HepG2 (cell line): Measurements from ENCODE around the gene HES1. TPM values are rescaled to one million over a fixed set of nuclear protein-coding genes. Genes with fewer than 3 reads are reported as not detected.
A peak's percentile ranks its signal among the peaks of the same experiment; 100 is the strongest.

ENCODE experiments used
- ATAC-seq: fragments of 200-7000 bp; cut with Tn5 transposase; 3 replicates; pipeline ENCODE4 v1.9.1; 2020; ENCODE audit warnings: mild to moderate bottlenecking, moderate library complexity
- BruUV-seq: library from RNA; stranded (reverse); fragments of 400-500 nt; replicated peaks from 2 replicates; lab custom pipeline; 2021; lab: Mats Ljungman, UMichigan
- CTCF ChIA-PET: fragments of 300-600 bp; formaldehyde crosslinking; extraction: SDS; loops from one replicate; lab custom pipeline; 2021; ENCODE audit warnings: low total read pairs, inconsistent platforms, low intra/inter-chr PET ratio; lab: Yijun Ruan, JAX
- POLR2A ChIA-PET: fragments of 350-600 bp; sonication (Branson Sonifier 250); formaldehyde crosslinking; loops from one replicate; lab custom pipeline; 2020; ENCODE audit warnings: antibody characterized with exemption, inconsistent platforms; lab: Yijun Ruan, JAX
- DNase-seq: peaks from one replicate; pipeline ENCODE4 v3.0.0-alpha.2; 2015; ENCODE audit warnings: low spot score
- FAIRE-seq: peaks from 3 replicates; lab custom pipeline; 2011; peaks lifted over from hg19 to GRCh38; lab: Jason Lieb, UNC
- H2AFZ ChIP-seq: one replicate; pipeline ENCODE4 v1.6.1; 2011; ENCODE audit warnings: low read length, inconsistent platforms
- H3K27ac ChIP-seq: fragments of 300-600 bp; 3 replicates; pipeline ENCODE4 v1.8.0; 2011; ENCODE audit warnings: mixed run types, mild to moderate bottlenecking, mixed read lengths, low read length, inconsistent platforms; ENCODE audit not compliant: insufficient read depth; ENCODE audit errors: extremely low read length
- H3K27me3 ChIP-seq, 2 experiments: fragments of 200-600 bp in 1 of 2; 2 replicates in 1 of 2; 3 replicates in 1 of 2; pipeline versions ENCODE4 v1.6.0 to v1.8.0; 2011; ENCODE audit warnings: low read length in 2 of 2, mild to moderate bottlenecking in 2 of 2, moderate library complexity in 2 of 2, inconsistent platforms in 1 of 2; ENCODE audit not compliant: insufficient read depth in 2 of 2, control insufficient read depth in 1 of 2
- H3K36me3 ChIP-seq, 2 experiments: fragments of 200-600 bp in 1 of 2; replicated peaks in 1 of 2; 2 replicates in 1 of 2; 3 replicates in 1 of 2; pipeline versions ENCODE4 v1.5.1 to v1.8.0; 2011; ENCODE audit warnings: low read length in 2 of 2, inconsistent platforms in 1 of 2; ENCODE audit not compliant: insufficient read depth in 2 of 2, control insufficient read depth in 1 of 2
- H3K4me1 ChIP-seq: 2 replicates; pipeline ENCODE4 v1.5.1; 2012; ENCODE audit warnings: low read length, inconsistent platforms; ENCODE audit not compliant: insufficient read depth
- H3K4me2 ChIP-seq: 2 replicates; pipeline ENCODE4 v1.6.0; 2011; ENCODE audit warnings: low read depth, low read length, inconsistent platforms
- H3K4me3 ChIP-seq, 3 experiments: fragments of 200-600 bp in 1 of 3; sonication (generic), shearing (Covaris generic) in 1 of 3; replicated peaks in 1 of 3; 2 replicates each; pipeline ENCODE4 v1.5.1; 2011 to 2016; ENCODE audit warnings: low read length in 3 of 3, inconsistent platforms in 2 of 3, low read depth in 2 of 3, mild to moderate bottlenecking in 2 of 3, control low read depth in 1 of 3, mixed read lengths in 1 of 3; ENCODE audit not compliant: insufficient read depth in 1 of 3
- H3K79me2 ChIP-seq: one replicate; pipeline ENCODE4 v1.6.1; 2011; ENCODE audit warnings: low read length, inconsistent platforms; ENCODE audit not compliant: insufficient read depth
- H3K9ac ChIP-seq: 2 replicates; pipeline ENCODE4 v1.6.0; 2011; ENCODE audit warnings: mild to moderate bottlenecking, low read depth, low read length, inconsistent platforms; ENCODE audit not compliant: insufficient read depth
- H3K9me3 ChIP-seq: 2 replicates; pipeline ENCODE4 v1.5.1; 2012; ENCODE audit warnings: mild to moderate bottlenecking, low read length
- H4K20me1 ChIP-seq: 2 replicates; pipeline ENCODE4 v1.6.0; 2011; ENCODE audit warnings: inconsistent platforms, mild to moderate bottlenecking, low read length, moderate library complexity; ENCODE audit not compliant: insufficient read depth
- CHCHD3 ChIP-seq: sonication (generic); formaldehyde crosslinking; IDR thresholded peaks from 2 replicates; pipeline ENCODE4 v1.8.0; 2022; ENCODE audit warnings: mild to moderate bottlenecking, missing genetic modification reagents, moderate library complexity
- HDAC1 ChIP-seq: sonication (generic); formaldehyde crosslinking; IDR thresholded peaks from 2 replicates; pipeline ENCODE4 v1.5.1; 2020; ENCODE audit warnings: mild to moderate bottlenecking, missing genetic modification reagents
- HMG20A ChIP-seq: IDR thresholded peaks from 2 replicates; pipeline ENCODE4 v1.6.1; 2016; ENCODE audit warnings: borderline replicate concordance
- SALL1 ChIP-seq: sonication (generic); formaldehyde crosslinking; IDR thresholded peaks from 2 replicates; pipeline ENCODE4 v1.8.0; 2022; ENCODE audit warnings: mild to moderate bottlenecking, missing genetic modification reagents
- ZNF282 ChIP-seq: fragments of 450-650 bp; IDR thresholded peaks from 2 replicates; pipeline ENCODE4 v1.6.1; 2018; ENCODE audit not compliant: partially characterized antibody
- ZNF841 ChIP-seq: sonication (generic); formaldehyde crosslinking; IDR thresholded peaks from 2 replicates; pipeline ENCODE4 v1.8.1; 2023; ENCODE audit warnings: missing genetic modification reagents, borderline replicate concordance
- WGBS: methylation state at CpG from one replicate; pipeline ENCODE4 v1.1.6; 2017; ENCODE audit warnings: low lambda C conversion rate; 5-methylcytosine and 5-hydroxymethylcytosine counted together
- in situ Hi-C: cut with HindIII; loops from 2 replicates; pipeline ENCODE4 v1.10.0; 2017; ENCODE audit warnings: low pct_unique_long_range_greater_than_20kb; ENCODE audit not compliant: extremely low pct_ligation_motif_present
- intact Hi-C: fragments of 100-400 bp; cut with micrococcal nuclease; formaldehyde crosslinking; loops from one replicate; pipeline ENCODE4 v1.10.0; 2022; ENCODE audit not compliant: unreplicated experiment
- polyA plus RNA-seq, 8 experiments: library from polyadenylated mRNA; depleted of rRNA in 3 of 8; stranded (reverse) in 7 of 8; unstranded in 1 of 8; fragments of >200 nt; fragmentation: Illumina TruSeq in 4 of 8; extraction: Trizol in 4 of 8; gene quantifications; 2 replicates each; pipeline versions ENCODE4 v1.2.1 to v1.2.3, GENCODE V29; 2011 to 2016; ENCODE audit warnings: low read depth in 4 of 8, missing spikeins in 1 of 8, mixed read lengths in 1 of 8; ENCODE audit not compliant: insufficient read depth in 1 of 8
- total RNA-seq, 5 experiments: library from RNA; depleted of rRNA; stranded (reverse); fragments of >200 nt; fragmentation: Illumina TruSeq; extraction: Trizol; gene quantifications; 2 replicates each; pipeline ENCODE4 v1.2.3, GENCODE V29; 2016; ENCODE audit warnings: low read depth in 1 of 5
- TF ChIP-seq, protein P1 (sequence below): sonication (generic); formaldehyde crosslinking; conservative IDR thresholded peaks from 2 replicates; pipeline ENCODE4 v1.8.0; 2022; ENCODE audit warnings: missing genetic modification reagents
- TF ChIP-seq, protein P2 (sequence below): IDR thresholded peaks from 2 replicates; pipeline ENCODE4 v1.6.1; 2016
- TF ChIP-seq, protein P3 (sequence below): sonication (generic); formaldehyde crosslinking; IDR thresholded peaks from 2 replicates; pipeline ENCODE4 v1.4.0; 2020; ENCODE audit warnings: mild to moderate bottlenecking, missing genetic modification reagents
- TF ChIP-seq, protein P4 (sequence below): sonication (generic); formaldehyde crosslinking; IDR thresholded peaks from 2 replicates; pipeline ENCODE4 v1.8.1; 2023; ENCODE audit warnings: missing genetic modification reagents, mild to moderate bottlenecking, borderline replicate concordance
- TF ChIP-seq, protein P5 (sequence below): sonication (generic); formaldehyde crosslinking; IDR thresholded peaks from 2 replicates; pipeline ENCODE4 v1.4.0; 2020; ENCODE audit warnings: missing genetic modification reagents, mild to moderate bottlenecking, borderline replicate concordance

Gene HES1
- total and polyA plus RNA-seq, 2 of the 13 experiments (the other 11 are each of a cell fraction or from before 2014, with no cell fraction given): 15.4 to 19.8 TPM

DNA sequence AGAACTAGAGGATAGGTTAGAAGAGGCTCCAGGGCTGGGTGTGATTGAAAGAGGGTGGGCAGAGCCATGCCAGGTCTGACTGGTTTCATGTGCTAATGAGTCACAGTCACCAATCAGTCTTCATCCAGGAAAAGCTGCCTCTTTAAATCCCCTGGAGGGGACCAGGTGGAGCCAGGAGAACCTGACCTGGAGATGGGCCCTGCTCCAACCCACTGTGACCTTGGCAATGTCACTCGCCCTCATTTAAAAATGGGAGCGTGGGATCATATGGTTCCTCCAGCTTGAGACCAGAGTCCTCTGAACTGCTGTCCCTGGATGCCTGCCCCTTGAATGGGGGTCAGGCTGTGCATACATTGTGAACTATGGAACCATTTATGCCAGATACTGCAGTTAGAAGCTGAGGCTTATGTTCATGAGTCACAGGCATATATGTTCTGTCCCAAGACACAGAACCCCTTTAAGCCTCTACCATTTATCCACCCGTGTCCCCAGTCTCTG is 23.0 kb downstream of the HES1 start (continued):
- TF ChIP-seq HMG20A (peak; percentile 24; the same call in 1 of the 2 replicates), SALL1 (peak; percentile 65), ZNF841 (CRISPR knock-in tag) (no peak)

DNA sequence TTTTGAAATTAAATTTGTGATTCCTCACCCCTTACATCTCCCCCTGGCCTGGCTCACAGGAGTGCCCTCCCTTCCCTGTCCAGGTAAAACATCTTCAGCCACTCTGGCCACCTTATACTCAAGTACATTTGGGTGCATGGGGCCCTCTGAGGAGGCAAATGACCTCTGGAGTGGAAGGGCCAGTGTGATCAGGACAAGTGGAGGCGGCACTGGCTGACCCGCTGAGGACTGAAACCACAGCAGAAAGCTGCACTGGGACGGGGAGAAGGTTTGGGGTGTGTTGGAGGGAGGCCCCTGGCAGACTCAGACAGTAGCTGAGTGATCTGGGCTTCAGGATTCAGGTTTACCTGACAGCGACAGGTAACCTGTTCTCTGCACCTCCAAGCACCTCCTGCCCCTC is 24.2 kb downstream of the HES1 start:
- no peaks in the 10 kb centered on the region for H3K9me3 ChIP-seq
- no peak for FAIRE-seq
- H3K9ac ChIP-seq: no peak overlapping the region
- H3K27ac ChIP-seq: no peak overlapping the region
- 52% methylated on average over 2 of the region's 4 CpGs for WGBS
- H3K4me1 ChIP-seq: peaks cover 49% of the 10 kb centered on the region
- no TSS peak for BruUV-seq
- intact Hi-C loops: no loop called here
- peak overlapping the region; percentile 78; the same call in 1 of the 2 replicates for H3K4me2 ChIP-seq
- ChIA-PET CTCF (no interaction called here), POLR2A (interaction anchor here (0.6 to 1.0 kb wide), 2 partner anchors 20 to 111 kb away, joined by 3 read pairs; no protein-coding TSS in a partner anchor)
- no peaks in the 10 kb centered on the region for H3K36me3 ChIP-seq
- H3K79me2 ChIP-seq: no peaks in the 10 kb centered on the region
- peaks cover 0 to 10% of the 10 kb centered on the region in 2 experiments; a peak in 2 of 5 replicates for H3K27me3 ChIP-seq
- ATAC-seq: no peak
- in situ Hi-C loops: loop anchor here (10.0 kb wide), 1 partner anchor 155 kb away; no protein-coding TSS in a partner anchor
- DNase-seq: no peak
- no peak overlapping the region for H2AFZ ChIP-seq
- no peak overlapping the region for H3K4me3 ChIP-seq
- no peaks in the 10 kb centered on the region for H4K20me1 ChIP-seq
- TF ChIP-seq CHCHD3 (CRISPR knock-in tag) (no peak), HDAC1 (0 out of 2 replicates have a peak, but pooled peaks have one; percentile 20), ZNF282 (no peak)
- TF ChIP-seq, protein P1, sequence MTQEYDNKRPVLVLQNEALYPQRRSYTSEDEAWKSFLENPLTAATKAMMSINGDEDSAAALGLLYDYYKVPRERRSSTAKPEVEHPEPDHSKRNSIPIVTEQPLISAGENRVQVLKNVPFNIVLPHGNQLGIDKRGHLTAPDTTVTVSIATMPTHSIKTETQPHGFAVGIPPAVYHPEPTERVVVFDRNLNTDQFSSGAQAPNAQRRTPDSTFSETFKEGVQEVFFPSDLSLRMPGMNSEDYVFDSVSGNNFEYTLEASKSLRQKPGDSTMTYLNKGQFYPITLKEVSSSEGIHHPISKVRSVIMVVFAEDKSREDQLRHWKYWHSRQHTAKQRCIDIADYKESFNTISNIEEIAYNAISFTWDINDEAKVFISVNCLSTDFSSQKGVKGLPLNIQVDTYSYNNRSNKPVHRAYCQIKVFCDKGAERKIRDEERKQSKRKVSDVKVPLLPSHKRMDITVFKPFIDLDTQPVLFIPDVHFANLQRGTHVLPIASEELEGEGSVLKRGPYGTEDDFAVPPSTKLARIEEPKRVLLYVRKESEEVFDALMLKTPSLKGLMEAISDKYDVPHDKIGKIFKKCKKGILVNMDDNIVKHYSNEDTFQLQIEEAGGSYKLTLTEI (CRISPR knock-in tag): no peak
- TF ChIP-seq, protein P2, sequence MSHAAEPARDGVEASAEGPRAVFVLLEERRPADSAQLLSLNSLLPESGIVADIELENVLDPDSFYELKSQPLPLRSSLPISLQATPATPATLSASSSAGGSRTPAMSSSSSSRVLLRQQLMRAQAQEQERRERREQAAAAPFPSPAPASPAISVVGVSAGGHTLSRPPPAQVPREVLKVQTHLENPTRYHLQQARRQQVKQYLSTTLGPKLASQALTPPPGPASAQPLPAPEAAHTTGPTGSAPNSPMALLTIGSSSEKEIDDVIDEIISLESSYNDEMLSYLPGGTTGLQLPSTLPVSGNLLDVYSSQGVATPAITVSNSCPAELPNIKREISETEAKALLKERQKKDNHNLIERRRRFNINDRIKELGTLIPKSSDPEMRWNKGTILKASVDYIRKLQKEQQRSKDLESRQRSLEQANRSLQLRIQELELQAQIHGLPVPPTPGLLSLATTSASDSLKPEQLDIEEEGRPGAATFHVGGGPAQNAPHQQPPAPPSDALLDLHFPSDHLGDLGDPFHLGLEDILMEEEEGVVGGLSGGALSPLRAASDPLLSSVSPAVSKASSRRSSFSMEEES (CRISPR knock-in tag): no peak
- TF ChIP-seq, protein P3, sequence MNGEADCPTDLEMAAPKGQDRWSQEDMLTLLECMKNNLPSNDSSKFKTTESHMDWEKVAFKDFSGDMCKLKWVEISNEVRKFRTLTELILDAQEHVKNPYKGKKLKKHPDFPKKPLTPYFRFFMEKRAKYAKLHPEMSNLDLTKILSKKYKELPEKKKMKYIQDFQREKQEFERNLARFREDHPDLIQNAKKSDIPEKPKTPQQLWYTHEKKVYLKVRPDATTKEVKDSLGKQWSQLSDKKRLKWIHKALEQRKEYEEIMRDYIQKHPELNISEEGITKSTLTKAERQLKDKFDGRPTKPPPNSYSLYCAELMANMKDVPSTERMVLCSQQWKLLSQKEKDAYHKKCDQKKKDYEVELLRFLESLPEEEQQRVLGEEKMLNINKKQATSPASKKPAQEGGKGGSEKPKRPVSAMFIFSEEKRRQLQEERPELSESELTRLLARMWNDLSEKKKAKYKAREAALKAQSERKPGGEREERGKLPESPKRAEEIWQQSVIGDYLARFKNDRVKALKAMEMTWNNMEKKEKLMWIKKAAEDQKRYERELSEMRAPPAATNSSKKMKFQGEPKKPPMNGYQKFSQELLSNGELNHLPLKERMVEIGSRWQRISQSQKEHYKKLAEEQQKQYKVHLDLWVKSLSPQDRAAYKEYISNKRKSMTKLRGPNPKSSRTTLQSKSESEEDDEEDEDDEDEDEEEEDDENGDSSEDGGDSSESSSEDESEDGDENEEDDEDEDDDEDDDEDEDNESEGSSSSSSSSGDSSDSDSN (CRISPR knock-in tag): 0 out of 2 replicates have a peak, but pooled peaks have one; percentile 10
- TF ChIP-seq, protein P4, sequence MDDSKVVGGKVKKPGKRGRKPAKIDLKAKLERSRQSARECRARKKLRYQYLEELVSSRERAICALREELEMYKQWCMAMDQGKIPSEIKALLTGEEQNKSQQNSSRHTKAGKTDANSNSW (CRISPR knock-in tag): no peak
- TF ChIP-seq, protein P5, sequence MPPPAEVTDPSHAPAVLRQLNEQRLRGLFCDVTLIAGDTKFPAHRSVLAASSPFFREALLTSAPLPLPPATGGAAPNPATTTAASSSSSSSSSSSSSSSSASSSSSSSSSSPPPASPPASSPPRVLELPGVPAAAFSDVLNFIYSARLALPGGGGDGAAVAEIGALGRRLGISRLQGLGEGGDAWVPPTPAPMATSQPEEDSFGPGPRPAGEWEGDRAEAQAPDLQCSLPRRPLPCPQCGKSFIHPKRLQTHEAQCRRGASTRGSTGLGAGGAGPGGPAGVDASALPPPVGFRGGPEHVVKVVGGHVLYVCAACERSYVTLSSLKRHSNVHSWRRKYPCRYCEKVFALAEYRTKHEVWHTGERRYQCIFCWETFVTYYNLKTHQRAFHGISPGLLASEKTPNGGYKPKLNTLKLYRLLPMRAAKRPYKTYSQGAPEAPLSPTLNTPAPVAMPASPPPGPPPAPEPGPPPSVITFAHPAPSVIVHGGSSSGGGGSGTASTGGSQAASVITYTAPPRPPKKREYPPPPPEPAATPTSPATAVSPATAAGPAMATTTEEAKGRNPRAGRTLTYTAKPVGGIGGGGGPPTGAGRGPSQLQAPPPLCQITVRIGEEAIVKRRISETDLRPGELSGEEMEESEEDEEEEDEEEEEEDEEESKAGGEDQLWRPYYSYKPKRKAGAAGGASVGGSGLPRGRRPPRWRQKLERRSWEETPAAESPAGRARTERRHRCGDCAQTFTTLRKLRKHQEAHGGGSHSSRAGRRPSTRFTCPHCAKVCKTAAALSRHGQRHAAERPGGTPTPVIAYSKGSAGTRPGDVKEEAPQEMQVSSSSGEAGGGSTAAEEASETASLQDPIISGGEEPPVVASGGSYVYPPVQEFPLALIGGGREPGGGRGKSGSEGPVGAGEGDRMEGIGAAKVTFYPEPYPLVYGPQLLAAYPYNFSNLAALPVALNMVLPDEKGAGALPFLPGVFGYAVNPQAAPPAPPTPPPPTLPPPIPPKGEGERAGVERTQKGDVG (CRISPR knock-in tag): 0 out of 2 replicates have a peak, but pooled peaks have one; percentile 9
